AG10803 (cell line): ENCODE results near the gene MCM5.

Experiments used
- DNase-seq: peaks from one replicate; pipeline ENCODE4 v3.0.0; 2010; ENCODE audit warnings: low read depth
- H3K4me3 ChIP-seq: 2 replicates; pipeline ENCODE4 v1.5.1; 2011; ENCODE audit warnings: mild to moderate bottlenecking, low read length, control low read depth
- TF ChIP-seq, protein P1 (sequence below): conservative IDR thresholded peaks from 2 replicates; pipeline ENCODE4 v1.5.1; 2011; ENCODE audit warnings: mild to moderate bottlenecking, low read length, control low read depth, inconsistent platforms

Gene MCM5

GRCh38 chr22:35373781-35374180 is 26.2 kb upstream of the MCM5 start:
- no peak for DNase-seq

DNA sequence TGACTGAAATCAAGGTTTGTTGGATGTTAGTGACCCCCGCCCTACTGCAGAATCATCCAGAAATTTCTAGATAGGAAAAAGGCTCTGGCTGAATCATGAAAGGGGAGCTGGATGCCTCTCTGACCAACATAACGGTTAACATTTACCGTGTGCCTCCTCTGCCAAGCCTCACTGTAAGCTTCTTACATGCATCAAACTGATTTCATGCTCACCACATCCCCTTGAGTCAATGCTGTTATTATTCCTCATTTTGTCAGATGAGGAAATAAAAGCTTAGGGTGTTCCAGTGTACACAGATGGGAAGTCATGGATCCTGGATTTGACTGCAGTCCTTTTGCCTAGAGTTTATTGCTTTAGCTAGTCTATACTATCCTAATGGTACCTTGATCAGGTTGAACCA is 24.9 kb upstream of the MCM5 start:
- no peak overlapping the region for H3K4me3 ChIP-seq
- TF ChIP-seq, protein P1, sequence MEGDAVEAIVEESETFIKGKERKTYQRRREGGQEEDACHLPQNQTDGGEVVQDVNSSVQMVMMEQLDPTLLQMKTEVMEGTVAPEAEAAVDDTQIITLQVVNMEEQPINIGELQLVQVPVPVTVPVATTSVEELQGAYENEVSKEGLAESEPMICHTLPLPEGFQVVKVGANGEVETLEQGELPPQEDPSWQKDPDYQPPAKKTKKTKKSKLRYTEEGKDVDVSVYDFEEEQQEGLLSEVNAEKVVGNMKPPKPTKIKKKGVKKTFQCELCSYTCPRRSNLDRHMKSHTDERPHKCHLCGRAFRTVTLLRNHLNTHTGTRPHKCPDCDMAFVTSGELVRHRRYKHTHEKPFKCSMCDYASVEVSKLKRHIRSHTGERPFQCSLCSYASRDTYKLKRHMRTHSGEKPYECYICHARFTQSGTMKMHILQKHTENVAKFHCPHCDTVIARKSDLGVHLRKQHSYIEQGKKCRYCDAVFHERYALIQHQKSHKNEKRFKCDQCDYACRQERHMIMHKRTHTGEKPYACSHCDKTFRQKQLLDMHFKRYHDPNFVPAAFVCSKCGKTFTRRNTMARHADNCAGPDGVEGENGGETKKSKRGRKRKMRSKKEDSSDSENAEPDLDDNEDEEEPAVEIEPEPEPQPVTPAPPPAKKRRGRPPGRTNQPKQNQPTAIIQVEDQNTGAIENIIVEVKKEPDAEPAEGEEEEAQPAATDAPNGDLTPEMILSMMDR = no peak
- peak; percentile 83 for DNase-seq

More at GRCh38 chr22:35373781-35374180, 26.2 kb upstream of the MCM5 start:
- TF ChIP-seq, protein P1 = no peak
- no peak overlapping the region for H3K4me3 ChIP-seq

- TF ChIP-seq, protein P1 = no peak
- no peak for DNase-seq
- H3K4me3 ChIP-seq = no peak overlapping the region
Measured at GRCh38 chr22:35375526-35375925, 24.4 kb upstream of the MCM5 start.

GRCh38 chr22:35376728-35377472 is 23.0 kb upstream of the MCM5 start:
- TF ChIP-seq, protein P1 = no peak
- H3K4me3 ChIP-seq = no peak overlapping the region
- DNase-seq = peak; percentile 99

- no peak for DNase-seq
- no peak overlapping the region for H3K4me3 ChIP-seq
- TF ChIP-seq, protein P1 = no peak
Measured at GRCh38 chr22:35377735-35378134, 22.2 kb upstream of the MCM5 start.

DNA sequence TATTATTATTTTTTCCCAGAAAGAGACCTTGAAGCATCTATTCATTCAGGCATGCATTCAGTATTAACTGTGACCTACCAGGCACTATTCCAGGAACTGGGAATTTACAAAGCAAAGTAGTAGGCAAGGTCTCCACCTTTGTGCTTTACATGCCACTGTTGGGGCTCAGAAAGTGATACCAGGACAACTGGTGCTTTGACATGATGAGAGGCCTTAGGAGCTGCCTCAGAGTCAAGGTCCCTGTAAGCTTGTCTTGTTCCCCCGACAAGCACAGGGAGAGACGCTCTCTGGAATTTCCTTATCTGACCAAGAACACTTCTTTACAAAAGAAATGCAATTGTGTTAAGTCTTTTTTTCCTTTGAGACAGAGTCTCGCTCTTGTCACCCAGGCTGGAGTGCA is 21.3 kb upstream of the MCM5 start:
- TF ChIP-seq, protein P1 = no peak
- no peak for DNase-seq
- H3K4me3 ChIP-seq = no peak overlapping the region
